Measurements from ENCODE around the gene RASSF5.

DNA sequence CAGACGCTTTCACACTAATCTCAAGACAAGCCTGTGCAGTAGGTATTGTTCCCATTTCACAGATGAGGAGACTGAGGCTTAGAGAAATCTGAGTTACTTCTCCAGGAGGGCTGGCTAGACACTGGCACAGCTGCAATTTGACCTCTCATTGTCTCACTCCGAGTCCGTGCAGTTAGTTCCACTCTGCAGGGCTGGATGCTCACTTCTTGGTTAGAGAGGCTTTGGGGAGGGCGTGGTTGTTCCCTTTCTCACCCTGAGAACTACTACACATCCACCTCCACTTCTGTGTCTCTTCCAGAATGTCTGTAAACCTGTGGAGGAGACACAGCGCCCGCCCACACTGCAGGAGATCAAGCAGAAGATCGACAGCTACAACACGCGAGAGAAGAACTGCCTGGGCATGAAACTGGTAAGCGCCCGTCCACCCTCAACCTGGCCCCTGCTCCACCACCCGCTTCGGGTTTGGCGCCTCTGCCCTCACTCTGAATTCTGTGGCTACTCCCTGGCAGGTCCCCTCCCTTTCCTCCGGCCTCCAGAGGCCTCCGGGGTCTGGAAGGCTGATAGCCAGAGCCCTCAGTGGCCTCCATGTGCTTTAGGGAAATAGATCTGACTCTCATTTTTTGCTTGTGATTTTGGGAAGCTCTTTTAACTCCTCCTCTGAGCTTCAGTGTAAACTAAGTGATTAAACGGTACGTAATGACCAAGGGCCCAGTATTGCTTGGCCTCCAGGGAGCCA lies 75.8 kb downstream of the RASSF5 start:
- TF ChIP-seq TAF1 (IDR thresholded peaks at IDR 0.05; ENCODE audit: low read depth, low read length): no peak
- no peak for TF ChIP-seq POLR2A (IDR thresholded peaks at IDR 0.05; ENCODE audit: low read depth, low read length)
- TF ChIP-seq SPI1 (IDR thresholded peaks at IDR 0.05; ENCODE audit: low read depth, low read length): no peak
- no peak for TF ChIP-seq POLR2AphosphoS5 (IDR thresholded peaks at IDR 0.05; ENCODE audit: low read depth, low read length)
- TF ChIP-seq PAX5 (IDR thresholded peaks at IDR 0.05; ENCODE audit: insufficient read depth, low read length, severe bottlenecking): no peak

Data from GM12891 (cell line).